ENCODE results near the gene SLC35E3.
"Not testable (repeated sequence)": the region's sequence is repeated elsewhere in the genome, so short reads cannot be mapped to it uniquely, and the experiment has no call there.

Gene SLC35E3

DNA sequence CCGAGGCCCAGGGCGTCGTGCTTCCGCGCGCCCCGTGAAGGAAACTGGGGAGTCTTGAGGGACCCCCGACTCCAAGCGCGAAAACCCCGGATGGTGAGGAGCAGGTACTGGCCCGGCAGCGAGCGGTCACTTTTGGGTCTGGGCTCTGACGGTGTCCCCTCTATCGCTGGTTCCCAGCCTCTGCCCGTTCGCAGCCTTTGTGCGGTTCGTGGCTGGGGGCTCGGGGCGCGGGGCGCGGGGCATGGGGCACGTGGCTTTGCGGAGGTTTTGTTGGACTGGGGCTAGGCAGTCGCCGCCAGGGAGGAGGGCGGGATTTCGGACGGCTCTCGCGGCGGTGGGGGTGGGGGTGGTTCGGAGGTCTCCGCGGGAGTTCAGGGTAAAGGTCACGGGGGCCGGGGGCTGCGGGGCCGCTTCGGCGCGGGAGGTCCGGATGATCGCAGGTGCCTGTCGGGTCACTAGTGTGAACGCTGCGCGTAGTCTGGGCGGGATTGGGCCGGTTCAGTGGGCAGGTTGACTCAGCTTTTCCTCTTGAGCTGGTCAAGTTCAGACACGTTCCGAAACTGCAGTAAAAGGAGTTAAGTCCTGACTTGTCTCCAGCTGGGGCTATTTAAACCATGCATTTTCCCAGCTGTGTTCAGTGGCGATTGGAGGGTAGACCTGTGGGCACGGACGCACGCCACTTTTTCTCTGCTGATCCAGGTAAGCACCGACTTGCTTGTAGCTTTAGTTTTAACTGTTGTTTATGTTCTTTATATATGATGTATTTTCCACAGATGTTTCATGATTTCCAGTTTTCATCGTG, 62.6 kb downstream of the SLC35E3 start:
- peak overlapping the region; percentile 87 for H2BK120ac ChIP-seq (ENCODE audit: low read depth, low read length)
- WGBS, 2 donors (ENCODE audit: extremely low coverage in 2 of 2, insufficient read length in 2 of 2, insufficient replicate concordance in 1 of 2): no CpG with 5 or more reads among the region's 61 CpGs
- H3K18ac ChIP-seq (ENCODE audit: low read length): peak overlapping the region; percentile 100
- H2AFZ ChIP-seq (ENCODE audit: low read length): peak overlapping the region; percentile 95
- peak overlapping the region; percentile 95 for H3K4me2 ChIP-seq (ENCODE audit: insufficient read depth, low read length, poor library complexity, severe bottlenecking)
- H2AK5ac ChIP-seq (ENCODE audit: low read depth, low read length): peak overlapping the region; percentile 95
- peak overlapping the region; percentile 95 to 100 for H3K4me3 ChIP-seq (ENCODE audit: low read length in 2 of 2)
- H4K91ac ChIP-seq (ENCODE audit: low read depth, low read length, poor library complexity): peak overlapping the region; percentile 100
- DNase-seq (ENCODE audit: low spot score): no peak
- peak overlapping the region; percentile 41 for H2BK12ac ChIP-seq (ENCODE audit: low read length)
- H3K9ac ChIP-seq (ENCODE audit: low read depth, low read length, poor library complexity): peak overlapping the region; percentile 99
- peak overlapping the region; percentile 100 for H3K23ac ChIP-seq (ENCODE audit: low read depth, low read length, poor library complexity)
- H3K14ac ChIP-seq (ENCODE audit: low read length): peak overlapping the region; percentile 99
- H3K79me1 ChIP-seq (ENCODE audit: low read depth, low read length): peaks cover 2% of the 10 kb centered on the region
- peak overlapping the region; percentile 97 for H2BK5ac ChIP-seq (ENCODE audit: low read length)
- H3K9me3 ChIP-seq (replicated peaks in 1 of 2; ENCODE audit: control insufficient read depth in 2 of 2, insufficient read depth in 1 of 2, low read depth in 1 of 2, low read length in 2 of 2): peaks cover 0 to 5% of the 10 kb centered on the region in 2 donors
- peaks cover 0 to 44% of the 10 kb centered on the region in 2 donors for H3K36me3 ChIP-seq (replicated peaks in 1 of 2; ENCODE audit: control insufficient read depth in 2 of 2, insufficient read depth in 2 of 2, low read length in 2 of 2)
- no peaks in the 10 kb centered on the region for H3K27me3 ChIP-seq (ENCODE audit: control insufficient read depth in 3 of 3, insufficient read depth in 3 of 3, low read depth in 1 of 3, low read length in 3 of 3)
- H4K8ac ChIP-seq (ENCODE audit: low read depth, low read length): no peak overlapping the region
- H3K4ac ChIP-seq (ENCODE audit: low read length): peak overlapping the region; percentile 100
- H3K27ac ChIP-seq (replicated peaks; ENCODE audit: low read length): peak overlapping the region; percentile 99
- peak overlapping the region; percentile 98 for H2BK15ac ChIP-seq (ENCODE audit: low read length)
- peaks cover 0 to 6% of the 10 kb centered on the region in 2 donors for H3K4me1 ChIP-seq (ENCODE audit: control insufficient read depth in 2 of 2, insufficient read depth in 1 of 2, low read depth in 1 of 2, low read length in 2 of 2)

DNA sequence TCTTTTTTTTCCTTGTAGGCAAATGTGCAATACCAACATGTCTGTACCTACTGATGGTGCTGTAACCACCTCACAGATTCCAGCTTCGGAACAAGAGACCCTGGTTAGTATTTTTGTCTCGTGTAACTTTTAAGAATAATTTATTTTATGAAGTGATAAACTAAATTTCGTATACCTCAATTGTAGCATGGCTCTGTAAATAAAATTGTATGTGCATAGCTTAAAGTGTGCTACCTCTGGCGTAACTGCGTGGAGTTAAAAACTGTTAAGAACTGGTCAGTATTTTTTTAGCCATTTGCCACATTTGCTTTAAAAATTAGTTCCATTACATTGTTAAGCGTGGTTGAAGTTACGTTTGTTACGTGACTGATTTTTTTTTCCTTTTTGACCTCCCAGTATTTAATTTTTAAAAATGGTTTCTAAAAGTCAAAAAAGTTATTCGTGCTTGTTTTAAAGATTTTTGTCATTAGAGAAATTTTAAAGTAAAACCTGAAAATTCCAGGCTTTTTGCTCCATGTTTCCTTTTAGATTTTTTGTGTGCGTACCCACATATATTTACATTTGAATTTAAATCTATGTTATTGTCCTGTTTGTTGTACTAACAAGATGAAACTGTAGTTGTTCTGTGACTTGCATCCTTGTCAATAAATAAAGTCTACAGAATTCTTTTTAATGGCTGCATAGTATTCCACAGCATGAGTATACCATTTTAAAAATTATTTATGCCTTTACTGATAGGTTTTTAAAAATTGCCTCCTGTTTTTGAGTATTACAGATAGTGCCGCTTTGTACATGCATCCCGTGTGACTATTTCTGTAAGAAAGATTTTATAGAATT, 63.4 kb downstream of the SLC35E3 start:
- peaks cover 0 to 5% of the 10 kb centered on the region in 2 donors for H3K9me3 ChIP-seq (replicated peaks in 1 of 2; ENCODE audit: control insufficient read depth in 2 of 2, insufficient read depth in 1 of 2, low read depth in 1 of 2, low read length in 2 of 2)

DNA sequence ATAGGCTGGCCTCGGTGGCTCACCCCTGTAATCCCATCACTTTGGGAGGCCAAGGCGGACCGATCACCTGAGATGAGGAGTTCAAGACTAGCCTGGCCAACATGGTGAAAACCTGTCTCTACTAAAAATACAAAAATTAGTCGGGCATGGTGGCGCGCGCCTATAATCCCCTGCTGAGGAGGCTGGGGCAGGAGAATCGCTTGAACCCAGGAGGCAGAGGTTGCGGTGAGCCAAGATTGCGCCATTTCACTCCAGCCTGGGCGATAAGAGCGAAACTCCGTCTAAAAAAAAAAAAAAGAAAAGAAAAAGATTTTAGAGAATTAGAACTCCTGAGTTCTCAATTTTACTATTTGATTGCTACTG, 64.0 kb downstream of the SLC35E3 start:
- not testable (repeated sequence) for H2AFZ ChIP-seq (ENCODE audit: low read length); H3K79me1 ChIP-seq (ENCODE audit: low read depth, low read length); DNase-seq (ENCODE audit: low spot score); H3K18ac ChIP-seq (ENCODE audit: low read length); H3K27ac ChIP-seq (replicated peaks; ENCODE audit: low read length); H3K9me3 ChIP-seq (replicated peaks in 1 of 2; ENCODE audit: control insufficient read depth in 2 of 2, insufficient read depth in 1 of 2, low read depth in 1 of 2, low read length in 2 of 2); H3K9ac ChIP-seq (ENCODE audit: low read depth, low read length, poor library complexity); H3K27me3 ChIP-seq (ENCODE audit: control insufficient read depth in 3 of 3, insufficient read depth in 3 of 3, low read depth in 1 of 3, low read length in 3 of 3); H3K4me2 ChIP-seq (ENCODE audit: insufficient read depth, low read length, poor library complexity, severe bottlenecking); H4K8ac ChIP-seq (ENCODE audit: low read depth, low read length); H4K91ac ChIP-seq (ENCODE audit: low read depth, low read length, poor library complexity); H3K23ac ChIP-seq (ENCODE audit: low read depth, low read length, poor library complexity); H2AK5ac ChIP-seq (ENCODE audit: low read depth, low read length); H2BK5ac ChIP-seq (ENCODE audit: low read length); H3K4ac ChIP-seq (ENCODE audit: low read length); H3K4me1 ChIP-seq (ENCODE audit: control insufficient read depth in 2 of 2, insufficient read depth in 1 of 2, low read depth in 1 of 2, low read length in 2 of 2); H2BK120ac ChIP-seq (ENCODE audit: low read depth, low read length); H2BK15ac ChIP-seq (ENCODE audit: low read length); H2BK12ac ChIP-seq (ENCODE audit: low read length); H3K14ac ChIP-seq (ENCODE audit: low read length)
- no CpG with 5 or more reads among the region's 13 CpGs for WGBS, 2 donors (ENCODE audit: extremely low coverage in 2 of 2, insufficient read length in 2 of 2, insufficient replicate concordance in 1 of 2)
- Histone ChIP-seq H3K36me3 (replicated peaks in 1 of 2; ENCODE audit: control insufficient read depth in 2 of 2, insufficient read depth in 2 of 2, low read length in 2 of 2) (peaks cover 0 to 58% of the 10 kb centered on the region in 2 donors), H3K4me3 (ENCODE audit: low read length in 2 of 2) (peak overlapping the region in 1 of 2 donors; percentile 95)

More for the DNA sequence above, 63.4 kb downstream of the SLC35E3 start:
- H3K23ac ChIP-seq (ENCODE audit: low read depth, low read length, poor library complexity): no peak overlapping the region
- peak overlapping the region; percentile 95 to 100 for H3K4me3 ChIP-seq (ENCODE audit: low read length in 2 of 2)
- H4K8ac ChIP-seq (ENCODE audit: low read depth, low read length): no peak overlapping the region
- no peak overlapping the region for H2BK5ac ChIP-seq (ENCODE audit: low read length)
- H3K9ac ChIP-seq (ENCODE audit: low read depth, low read length, poor library complexity): no peak overlapping the region
- peaks cover 0 to 52% of the 10 kb centered on the region in 2 donors for H3K36me3 ChIP-seq (replicated peaks in 1 of 2; ENCODE audit: control insufficient read depth in 2 of 2, insufficient read depth in 2 of 2, low read length in 2 of 2)
- H3K4ac ChIP-seq (ENCODE audit: low read length): no peak overlapping the region
- H2BK15ac ChIP-seq (ENCODE audit: low read length): no peak overlapping the region
- H3K27me3 ChIP-seq (ENCODE audit: control insufficient read depth in 3 of 3, insufficient read depth in 3 of 3, low read depth in 1 of 3, low read length in 3 of 3): no peaks in the 10 kb centered on the region
- H3K27ac ChIP-seq (replicated peaks; ENCODE audit: low read length): no peak overlapping the region
- H2BK12ac ChIP-seq (ENCODE audit: low read length): no peak overlapping the region
- no peak overlapping the region for H2BK120ac ChIP-seq (ENCODE audit: low read depth, low read length)
- H2AK5ac ChIP-seq (ENCODE audit: low read depth, low read length): no peak overlapping the region
- peak overlapping the region; percentile 95 for H2AFZ ChIP-seq (ENCODE audit: low read length)
- no CpG with 5 or more reads among the region's 12 CpGs for WGBS, 2 donors (ENCODE audit: extremely low coverage in 2 of 2, insufficient read length in 2 of 2, insufficient replicate concordance in 1 of 2)
- no peak overlapping the region for H3K14ac ChIP-seq (ENCODE audit: low read length)
- H3K79me1 ChIP-seq (ENCODE audit: low read depth, low read length): peaks cover 2% of the 10 kb centered on the region
- H3K18ac ChIP-seq (ENCODE audit: low read length): no peak overlapping the region
- no peak overlapping the region for H4K91ac ChIP-seq (ENCODE audit: low read depth, low read length, poor library complexity)
- H3K4me2 ChIP-seq (ENCODE audit: insufficient read depth, low read length, poor library complexity, severe bottlenecking): peak overlapping the region; percentile 95
- no peak for DNase-seq (ENCODE audit: low spot score)
- H3K4me1 ChIP-seq (ENCODE audit: control insufficient read depth in 2 of 2, insufficient read depth in 1 of 2, low read depth in 1 of 2, low read length in 2 of 2): peaks cover 0 to 6% of the 10 kb centered on the region in 2 donors

DNA sequence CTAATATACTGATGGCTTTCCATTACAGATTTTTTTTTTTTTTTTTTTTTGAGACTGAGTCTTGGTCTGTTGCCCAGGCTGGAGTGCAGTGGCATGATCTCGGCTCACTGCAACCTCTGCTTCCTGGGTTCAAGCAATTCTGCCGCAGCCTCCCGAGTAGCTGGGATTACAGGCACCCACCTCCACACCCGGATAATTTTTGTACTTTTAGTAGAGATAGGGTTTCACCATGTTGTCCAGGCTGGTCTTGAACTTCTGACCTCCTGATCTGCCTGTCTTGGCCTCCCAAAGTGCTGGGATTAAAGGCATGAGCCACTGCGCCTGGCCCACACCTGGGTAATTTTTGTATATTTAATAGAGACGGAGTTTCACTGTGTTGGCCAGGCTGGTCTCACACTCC, 65.6 kb downstream of the SLC35E3 start:
- H3K4me3 ChIP-seq (ENCODE audit: low read length in 2 of 2): peak overlapping the region in 1 of 2 donors; percentile 28
- H2BK12ac ChIP-seq (ENCODE audit: low read length); H3K9ac ChIP-seq (ENCODE audit: low read depth, low read length, poor library complexity); H2BK120ac ChIP-seq (ENCODE audit: low read depth, low read length); H3K4me2 ChIP-seq (ENCODE audit: insufficient read depth, low read length, poor library complexity, severe bottlenecking); H3K9me3 ChIP-seq (replicated peaks in 1 of 2; ENCODE audit: control insufficient read depth in 2 of 2, insufficient read depth in 1 of 2, low read depth in 1 of 2, low read length in 2 of 2); H2AFZ ChIP-seq (ENCODE audit: low read length); H4K8ac ChIP-seq (ENCODE audit: low read depth, low read length); H3K18ac ChIP-seq (ENCODE audit: low read length); H3K27me3 ChIP-seq (ENCODE audit: control insufficient read depth in 3 of 3, insufficient read depth in 3 of 3, low read depth in 1 of 3, low read length in 3 of 3); H3K14ac ChIP-seq (ENCODE audit: low read length); H2AK5ac ChIP-seq (ENCODE audit: low read depth, low read length); H3K4ac ChIP-seq (ENCODE audit: low read length); H2BK15ac ChIP-seq (ENCODE audit: low read length); DNase-seq (ENCODE audit: low spot score); H4K91ac ChIP-seq (ENCODE audit: low read depth, low read length, poor library complexity); H3K4me1 ChIP-seq (ENCODE audit: control insufficient read depth in 2 of 2, insufficient read depth in 1 of 2, low read depth in 1 of 2, low read length in 2 of 2); H3K27ac ChIP-seq (replicated peaks; ENCODE audit: low read length); H3K23ac ChIP-seq (ENCODE audit: low read depth, low read length, poor library complexity); H3K79me1 ChIP-seq (ENCODE audit: low read depth, low read length); H2BK5ac ChIP-seq (ENCODE audit: low read length): not testable (repeated sequence)
- no CpG with 5 or more reads among the region's 6 CpGs for WGBS, 2 donors (ENCODE audit: extremely low coverage in 2 of 2, insufficient read length in 2 of 2, insufficient replicate concordance in 1 of 2)
- H3K36me3 ChIP-seq (replicated peaks in 1 of 2; ENCODE audit: control insufficient read depth in 2 of 2, insufficient read depth in 2 of 2, low read length in 2 of 2): peaks cover 0 to 74% of the 10 kb centered on the region in 2 donors

All from neuronal stem cell (in vitro differentiated cells).